Measurements from ENCODE around the gene POLN. TPM values are rescaled to one million over a fixed set of nuclear protein-coding genes. Genes with fewer than 3 reads are reported as not detected.

The POLN gene
- total and polyA plus RNA-seq, 2 experiments from 2014 or later, result 1.8 to 4.0 TPM

DNA sequence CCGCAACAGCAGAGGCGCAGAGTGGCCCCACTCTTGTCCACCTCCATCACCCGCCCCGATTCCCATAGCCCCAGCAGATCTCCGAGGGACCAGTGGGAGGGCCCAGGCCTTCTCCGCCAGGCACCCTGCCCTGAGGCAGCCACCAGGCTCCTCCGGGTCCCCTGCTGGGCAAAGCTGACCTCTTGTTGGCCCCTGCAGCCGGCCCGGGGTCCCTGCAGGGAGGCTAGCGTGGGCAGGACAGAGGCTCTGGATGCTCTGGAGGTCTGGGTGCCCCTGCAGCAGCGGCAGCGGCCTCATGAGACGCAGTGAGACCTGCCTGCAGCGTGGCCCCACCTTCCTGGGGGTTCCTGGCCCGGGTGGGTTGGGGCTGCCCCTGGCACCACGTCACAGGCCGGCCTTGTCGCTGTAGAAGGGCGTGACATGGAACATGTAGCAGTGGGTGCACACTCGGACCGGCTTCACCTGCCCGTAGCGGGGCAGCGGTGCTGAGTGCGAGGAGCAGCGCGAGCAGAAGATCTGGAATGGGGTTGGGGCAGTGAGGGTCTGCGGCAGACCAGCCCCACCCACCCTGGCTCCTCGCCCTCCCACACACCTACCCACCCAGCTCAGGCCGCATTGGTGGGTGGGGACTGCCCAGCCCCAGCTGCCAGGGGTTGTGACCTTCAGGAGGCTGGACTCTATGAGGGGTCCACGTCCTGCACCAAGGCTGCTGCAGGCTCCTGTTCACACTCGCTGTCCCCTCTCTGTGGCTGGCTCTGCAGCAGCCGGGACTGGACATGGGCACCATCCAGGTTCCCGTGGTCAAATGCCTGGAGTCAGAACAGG lies 28.6 kb upstream of the POLN start:
- H3K27ac Mint-ChIP-seq, result no peak overlapping the region
- peaks cover 15% of the 10 kb centered on the region for H3K4me1 Mint-ChIP-seq
- Histone ChIP-seq H3K79me2 (replicated peaks; ENCODE audit: insufficient read depth) (no peaks in the 10 kb centered on the region), H3K27ac (ENCODE audit: low read depth) (no peak overlapping the region), H3K36me3 (ENCODE audit: insufficient read depth) (no peaks in the 10 kb centered on the region), H2AFZ (no peak overlapping the region), H4K20me1 (replicated peaks; ENCODE audit: insufficient read depth) (no peaks in the 10 kb centered on the region), H3K4me1 (ENCODE audit: insufficient read depth) (peaks cover 9% of the 10 kb centered on the region), H3K4me3 (no peak overlapping the region), H3K9me2 (ENCODE audit: insufficient read depth) (no peaks in the 10 kb centered on the region), H3K4me2 (no peak overlapping the region), H3F3A (replicated peaks; ENCODE audit: low read depth) (no peaks in the 10 kb centered on the region), H3K27me3 (ENCODE audit: insufficient read depth) (no peaks in the 10 kb centered on the region)
- peaks cover 6% of the 10 kb centered on the region for H3K27me3 Mint-ChIP-seq (ENCODE audit: insufficient read depth, low read depth, poor library complexity)
- TF ChIP-seq, protein P1, sequence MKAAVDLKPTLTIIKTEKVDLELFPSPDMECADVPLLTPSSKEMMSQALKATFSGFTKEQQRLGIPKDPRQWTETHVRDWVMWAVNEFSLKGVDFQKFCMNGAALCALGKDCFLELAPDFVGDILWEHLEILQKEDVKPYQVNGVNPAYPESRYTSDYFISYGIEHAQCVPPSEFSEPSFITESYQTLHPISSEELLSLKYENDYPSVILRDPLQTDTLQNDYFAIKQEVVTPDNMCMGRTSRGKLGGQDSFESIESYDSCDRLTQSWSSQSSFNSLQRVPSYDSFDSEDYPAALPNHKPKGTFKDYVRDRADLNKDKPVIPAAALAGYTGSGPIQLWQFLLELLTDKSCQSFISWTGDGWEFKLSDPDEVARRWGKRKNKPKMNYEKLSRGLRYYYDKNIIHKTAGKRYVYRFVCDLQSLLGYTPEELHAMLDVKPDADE (IDR thresholded peaks at IDR 0.05), result no peak
- no peak for TF ChIP-seq ZNF331 (CRISPR knock-in tag; IDR thresholded peaks at IDR 0.05; ENCODE audit: low read depth)
- TF ChIP-seq STAT1 (IDR thresholded peaks at IDR 0.05; ENCODE audit: unreplicated experiment), result no peak
- no peak for TF ChIP-seq CREB1 (CRISPR knock-in tag; IDR thresholded peaks at IDR 0.05; ENCODE audit: low read depth)
- TF ChIP-seq, protein P2, sequence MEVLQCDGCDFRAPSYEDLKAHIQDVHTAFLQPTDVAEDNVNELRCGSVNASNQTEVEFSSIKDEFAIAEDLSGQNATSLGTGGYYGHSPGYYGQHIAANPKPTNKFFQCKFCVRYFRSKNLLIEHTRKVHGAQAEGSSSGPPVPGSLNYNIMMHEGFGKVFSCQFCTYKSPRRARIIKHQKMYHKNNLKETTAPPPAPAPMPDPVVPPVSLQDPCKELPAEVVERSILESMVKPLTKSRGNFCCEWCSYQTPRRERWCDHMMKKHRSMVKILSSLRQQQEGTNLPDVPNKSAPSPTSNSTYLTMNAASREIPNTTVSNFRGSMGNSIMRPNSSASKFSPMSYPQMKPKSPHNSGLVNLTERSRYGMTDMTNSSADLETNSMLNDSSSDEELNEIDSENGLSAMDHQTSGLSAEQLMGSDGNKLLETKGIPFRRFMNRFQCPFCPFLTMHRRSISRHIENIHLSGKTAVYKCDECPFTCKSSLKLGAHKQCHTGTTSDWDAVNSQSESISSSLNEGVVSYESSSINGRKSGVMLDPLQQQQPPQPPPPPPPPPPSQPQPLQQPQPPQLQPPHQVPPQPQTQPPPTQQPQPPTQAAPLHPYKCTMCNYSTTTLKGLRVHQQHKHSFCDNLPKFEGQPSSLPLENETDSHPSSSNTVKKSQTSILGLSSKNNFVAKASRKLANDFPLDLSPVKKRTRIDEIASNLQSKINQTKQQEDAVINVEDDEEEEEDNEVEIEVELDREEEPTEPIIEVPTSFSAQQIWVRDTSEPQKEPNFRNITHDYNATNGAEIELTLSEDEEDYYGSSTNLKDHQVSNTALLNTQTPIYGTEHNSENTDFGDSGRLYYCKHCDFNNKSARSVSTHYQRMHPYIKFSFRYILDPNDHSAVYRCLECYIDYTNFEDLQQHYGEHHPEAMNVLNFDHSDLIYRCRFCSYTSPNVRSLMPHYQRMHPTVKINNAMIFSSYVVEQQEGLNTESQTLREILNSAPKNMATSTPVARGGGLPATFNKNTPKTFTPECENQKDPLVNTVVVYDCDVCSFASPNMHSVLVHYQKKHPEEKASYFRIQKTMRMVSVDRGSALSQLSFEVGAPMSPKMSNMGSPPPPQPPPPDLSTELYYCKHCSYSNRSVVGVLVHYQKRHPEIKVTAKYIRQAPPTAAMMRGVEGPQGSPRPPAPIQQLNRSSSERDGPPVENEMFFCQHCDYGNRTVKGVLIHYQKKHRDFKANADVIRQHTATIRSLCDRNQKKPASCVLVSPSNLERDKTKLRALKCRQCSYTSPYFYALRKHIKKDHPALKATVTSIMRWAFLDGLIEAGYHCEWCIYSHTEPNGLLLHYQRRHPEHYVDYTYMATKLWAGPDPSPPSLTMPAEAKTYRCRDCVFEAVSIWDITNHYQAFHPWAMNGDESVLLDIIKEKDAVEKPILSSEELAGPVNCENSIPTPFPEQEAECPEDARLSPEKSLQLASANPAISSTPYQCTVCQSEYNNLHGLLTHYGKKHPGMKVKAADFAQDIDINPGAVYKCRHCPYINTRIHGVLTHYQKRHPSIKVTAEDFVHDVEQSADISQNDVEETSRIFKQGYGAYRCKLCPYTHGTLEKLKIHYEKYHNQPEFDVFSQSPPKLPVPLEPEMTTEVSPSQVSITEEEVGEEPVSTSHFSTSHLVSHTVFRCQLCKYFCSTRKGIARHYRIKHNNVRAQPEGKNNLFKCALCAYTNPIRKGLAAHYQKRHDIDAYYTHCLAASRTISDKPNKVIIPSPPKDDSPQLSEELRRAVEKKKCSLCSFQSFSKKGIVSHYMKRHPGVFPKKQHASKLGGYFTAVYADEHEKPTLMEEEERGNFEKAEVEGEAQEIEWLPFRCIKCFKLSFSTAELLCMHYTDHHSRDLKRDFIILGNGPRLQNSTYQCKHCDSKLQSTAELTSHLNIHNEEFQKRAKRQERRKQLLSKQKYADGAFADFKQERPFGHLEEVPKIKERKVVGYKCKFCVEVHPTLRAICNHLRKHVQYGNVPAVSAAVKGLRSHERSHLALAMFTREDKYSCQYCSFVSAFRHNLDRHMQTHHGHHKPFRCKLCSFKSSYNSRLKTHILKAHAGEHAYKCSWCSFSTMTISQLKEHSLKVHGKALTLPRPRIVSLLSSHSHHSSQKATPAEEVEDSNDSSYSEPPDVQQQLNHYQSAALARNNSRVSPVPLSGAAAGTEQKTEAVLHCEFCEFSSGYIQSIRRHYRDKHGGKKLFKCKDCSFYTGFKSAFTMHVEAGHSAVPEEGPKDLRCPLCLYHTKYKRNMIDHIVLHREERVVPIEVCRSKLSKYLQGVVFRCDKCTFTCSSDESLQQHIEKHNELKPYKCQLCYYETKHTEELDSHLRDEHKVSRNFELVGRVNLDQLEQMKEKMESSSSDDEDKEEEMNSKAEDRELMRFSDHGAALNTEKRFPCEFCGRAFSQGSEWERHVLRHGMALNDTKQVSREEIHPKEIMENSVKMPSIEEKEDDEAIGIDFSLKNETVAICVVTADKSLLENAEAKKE (CRISPR knock-in tag; IDR thresholded peaks at IDR 0.05), result no peak
- TF ChIP-seq NANOG (IDR thresholded peaks at IDR 0.05; ENCODE audit: borderline replicate concordance), result no peak
- no peak for TF ChIP-seq EZH2phosphoT487 (IDR thresholded peaks at IDR 0.05; ENCODE audit: unreplicated experiment)
- TF ChIP-seq, protein P3, sequence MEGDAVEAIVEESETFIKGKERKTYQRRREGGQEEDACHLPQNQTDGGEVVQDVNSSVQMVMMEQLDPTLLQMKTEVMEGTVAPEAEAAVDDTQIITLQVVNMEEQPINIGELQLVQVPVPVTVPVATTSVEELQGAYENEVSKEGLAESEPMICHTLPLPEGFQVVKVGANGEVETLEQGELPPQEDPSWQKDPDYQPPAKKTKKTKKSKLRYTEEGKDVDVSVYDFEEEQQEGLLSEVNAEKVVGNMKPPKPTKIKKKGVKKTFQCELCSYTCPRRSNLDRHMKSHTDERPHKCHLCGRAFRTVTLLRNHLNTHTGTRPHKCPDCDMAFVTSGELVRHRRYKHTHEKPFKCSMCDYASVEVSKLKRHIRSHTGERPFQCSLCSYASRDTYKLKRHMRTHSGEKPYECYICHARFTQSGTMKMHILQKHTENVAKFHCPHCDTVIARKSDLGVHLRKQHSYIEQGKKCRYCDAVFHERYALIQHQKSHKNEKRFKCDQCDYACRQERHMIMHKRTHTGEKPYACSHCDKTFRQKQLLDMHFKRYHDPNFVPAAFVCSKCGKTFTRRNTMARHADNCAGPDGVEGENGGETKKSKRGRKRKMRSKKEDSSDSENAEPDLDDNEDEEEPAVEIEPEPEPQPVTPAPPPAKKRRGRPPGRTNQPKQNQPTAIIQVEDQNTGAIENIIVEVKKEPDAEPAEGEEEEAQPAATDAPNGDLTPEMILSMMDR (conservative IDR thresholded peaks at IDR 0.05; ENCODE audit: low read depth in 2 of 2), result no peak
- TF ChIP-seq POLR2AphosphoS5 (IDR thresholded peaks at IDR 0.05; ENCODE audit: low read depth), result no peak
- TF ChIP-seq EZH2 (IDR thresholded peaks at IDR 0.05; ENCODE audit: low read depth, unreplicated experiment), result no peak
- no peak for TF ChIP-seq ZNF114 (CRISPR knock-in tag; IDR thresholded peaks at IDR 0.05)
- TF ChIP-seq JUNB (IDR thresholded peaks at IDR 0.05; ENCODE audit: unreplicated experiment), result no peak
- no peaks in the 10 kb centered on the region; the same call in 2 of the 3 replicates for H3K36me3 Mint-ChIP-seq (ENCODE audit: low read depth)
- DNase-seq (ENCODE audit: low spot score) (no peak), ATAC-seq (no peak)
- H3K4me3 Mint-ChIP-seq, result no peak overlapping the region
- no peaks in the 10 kb centered on the region for H3K9me3 Mint-ChIP-seq
